HepG2 (cell line): ENCODE results near the gene KLHL12. TPM values are rescaled to one million over a fixed set of nuclear protein-coding genes. Genes with fewer than 3 reads are reported as not detected.

ENCODE experiments used
- ATAC-seq: fragments of 200-7000 bp; cut with Tn5 transposase; 3 replicates; pipeline ENCODE4 v1.9.1; 2020; ENCODE audit warnings: mild to moderate bottlenecking, moderate library complexity
- BruUV-seq: library from RNA; stranded (reverse); fragments of 400-500 nt; replicated peaks from 2 replicates; lab custom pipeline; 2021; lab: Mats Ljungman, UMichigan
- CTCF ChIA-PET: fragments of 300-600 bp; formaldehyde crosslinking; extraction: SDS; loops from one replicate; lab custom pipeline; 2021; ENCODE audit warnings: low total read pairs, inconsistent platforms, low intra/inter-chr PET ratio; lab: Yijun Ruan, JAX
- POLR2A ChIA-PET: fragments of 350-600 bp; sonication (Branson Sonifier 250); formaldehyde crosslinking; loops from one replicate; lab custom pipeline; 2020; ENCODE audit warnings: antibody characterized with exemption, inconsistent platforms; lab: Yijun Ruan, JAX
- DNase-seq: peaks from one replicate; pipeline ENCODE4 v3.0.0-alpha.2; 2015; ENCODE audit warnings: low spot score
- FAIRE-seq: peaks from 3 replicates; lab custom pipeline; 2011; peaks lifted over from hg19 to GRCh38; lab: Jason Lieb, UNC
- H2AFZ ChIP-seq: one replicate; pipeline ENCODE4 v1.6.1; 2011; ENCODE audit warnings: low read length, inconsistent platforms
- H3K27ac ChIP-seq: fragments of 300-600 bp; 3 replicates; pipeline ENCODE4 v1.8.0; 2011; ENCODE audit warnings: mixed run types, mild to moderate bottlenecking, mixed read lengths, low read length, inconsistent platforms; ENCODE audit not compliant: insufficient read depth; ENCODE audit errors: extremely low read length
- H3K27me3 ChIP-seq, 2 experiments: fragments of 200-600 bp in 1 of 2; 2 replicates in 1 of 2; 3 replicates in 1 of 2; pipeline versions ENCODE4 v1.6.0 to v1.8.0; 2011; ENCODE audit warnings: low read length in 2 of 2, mild to moderate bottlenecking in 2 of 2, moderate library complexity in 2 of 2, inconsistent platforms in 1 of 2; ENCODE audit not compliant: insufficient read depth in 2 of 2, control insufficient read depth in 1 of 2
- H3K36me3 ChIP-seq, 2 experiments: fragments of 200-600 bp in 1 of 2; replicated peaks in 1 of 2; 2 replicates in 1 of 2; 3 replicates in 1 of 2; pipeline versions ENCODE4 v1.5.1 to v1.8.0; 2011; ENCODE audit warnings: low read length in 2 of 2, inconsistent platforms in 1 of 2; ENCODE audit not compliant: insufficient read depth in 2 of 2, control insufficient read depth in 1 of 2
- H3K4me1 ChIP-seq: 2 replicates; pipeline ENCODE4 v1.5.1; 2012; ENCODE audit warnings: low read length, inconsistent platforms; ENCODE audit not compliant: insufficient read depth
- H3K4me2 ChIP-seq: 2 replicates; pipeline ENCODE4 v1.6.0; 2011; ENCODE audit warnings: low read depth, low read length, inconsistent platforms
- H3K4me3 ChIP-seq, 3 experiments: fragments of 200-600 bp in 1 of 3; sonication (generic), shearing (Covaris generic) in 1 of 3; replicated peaks in 1 of 3; 2 replicates each; pipeline ENCODE4 v1.5.1; 2011 to 2016; ENCODE audit warnings: low read length in 3 of 3, inconsistent platforms in 2 of 3, low read depth in 2 of 3, mild to moderate bottlenecking in 2 of 3, control low read depth in 1 of 3, mixed read lengths in 1 of 3; ENCODE audit not compliant: insufficient read depth in 1 of 3
- H3K79me2 ChIP-seq: one replicate; pipeline ENCODE4 v1.6.1; 2011; ENCODE audit warnings: low read length, inconsistent platforms; ENCODE audit not compliant: insufficient read depth
- H3K9ac ChIP-seq: 2 replicates; pipeline ENCODE4 v1.6.0; 2011; ENCODE audit warnings: mild to moderate bottlenecking, low read depth, low read length, inconsistent platforms; ENCODE audit not compliant: insufficient read depth
- H3K9me3 ChIP-seq: 2 replicates; pipeline ENCODE4 v1.5.1; 2012; ENCODE audit warnings: mild to moderate bottlenecking, low read length
- H4K20me1 ChIP-seq: 2 replicates; pipeline ENCODE4 v1.6.0; 2011; ENCODE audit warnings: inconsistent platforms, mild to moderate bottlenecking, low read length, moderate library complexity; ENCODE audit not compliant: insufficient read depth
- CTCF ChIP-seq: sonication (generic); formaldehyde crosslinking; IDR thresholded peaks from 2 replicates; pipeline ENCODE4 v1.5.0; 2020; ENCODE audit warnings: mild to moderate bottlenecking, missing genetic modification reagents, moderate library complexity
- HNRNPH1 ChIP-seq: fragments of 200-400 bp; formaldehyde crosslinking; optimal IDR thresholded peaks from 2 replicates; pipeline ENCODE3; 2017; ENCODE audit warnings: mild to moderate bottlenecking, low read depth, low read length
- HOXA5 ChIP-seq: sonication (generic); formaldehyde crosslinking; IDR thresholded peaks from 2 replicates; pipeline ENCODE4 v1.4.0; 2020; ENCODE audit warnings: missing genetic modification reagents
- KDM5A ChIP-seq: fragments of 200-600 bp; sonication (generic); IDR thresholded peaks from 2 replicates; pipeline ENCODE4 v1.7.0; 2018; ENCODE audit warnings: antibody characterized with exemption, mild to moderate bottlenecking, low read length, borderline replicate concordance
- NR2F2 ChIP-seq: IDR thresholded peaks from 2 replicates; pipeline ENCODE4 v1.6.1; 2012; ENCODE audit warnings: low read depth, inconsistent platforms, borderline replicate concordance
- SP140L ChIP-seq: sonication (generic); formaldehyde crosslinking; IDR thresholded peaks from 2 replicates; pipeline ENCODE4 v1.4.0; 2020; ENCODE audit warnings: missing genetic modification reagents, borderline replicate concordance
- TGIF2 ChIP-seq: IDR thresholded peaks from 2 replicates; pipeline ENCODE4 v1.6.1; 2016; ENCODE audit warnings: control low read depth, missing compliant biosample characterization
- ZBTB20 ChIP-seq: sonication (generic); formaldehyde crosslinking; IDR thresholded peaks from 2 replicates; pipeline ENCODE4 v1.8.1; 2023; ENCODE audit warnings: missing genetic modification reagents, low read depth, mild to moderate bottlenecking, borderline replicate concordance
- ZNF234 ChIP-seq: sonication (generic); formaldehyde crosslinking; conservative IDR thresholded peaks from 2 replicates; pipeline ENCODE4 v1.5.1; 2020; ENCODE audit warnings: mild to moderate bottlenecking, missing genetic modification reagents
- ZNF639 ChIP-seq: conservative IDR thresholded peaks from 2 replicates; pipeline ENCODE4 v1.6.1; 2018; ENCODE audit warnings: missing genetic modification reagents
- ZNF891 ChIP-seq: sonication (generic); formaldehyde crosslinking; IDR thresholded peaks from 2 replicates; pipeline ENCODE4 v1.5.0; 2020; ENCODE audit warnings: mild to moderate bottlenecking, missing genetic modification reagents
- WGBS: methylation state at CpG from one replicate; pipeline ENCODE4 v1.1.6; 2017; ENCODE audit warnings: low lambda C conversion rate; 5-methylcytosine and 5-hydroxymethylcytosine counted together
- in situ Hi-C: cut with HindIII; loops from 2 replicates; pipeline ENCODE4 v1.10.0; 2017; ENCODE audit warnings: low pct_unique_long_range_greater_than_20kb; ENCODE audit not compliant: extremely low pct_ligation_motif_present
- intact Hi-C: fragments of 100-400 bp; cut with micrococcal nuclease; formaldehyde crosslinking; loops from one replicate; pipeline ENCODE4 v1.10.0; 2022; ENCODE audit not compliant: unreplicated experiment
- polyA plus RNA-seq, 8 experiments: library from polyadenylated mRNA; depleted of rRNA in 3 of 8; stranded (reverse) in 7 of 8; unstranded in 1 of 8; fragments of >200 nt; fragmentation: Illumina TruSeq in 4 of 8; extraction: Trizol in 4 of 8; gene quantifications; 2 replicates each; pipeline versions ENCODE4 v1.2.1 to v1.2.3, GENCODE V29; 2011 to 2016; ENCODE audit warnings: low read depth in 4 of 8, missing spikeins in 1 of 8, mixed read lengths in 1 of 8; ENCODE audit not compliant: insufficient read depth in 1 of 8
- total RNA-seq, 5 experiments: library from RNA; depleted of rRNA; stranded (reverse); fragments of >200 nt; fragmentation: Illumina TruSeq; extraction: Trizol; gene quantifications; 2 replicates each; pipeline ENCODE4 v1.2.3, GENCODE V29; 2016; ENCODE audit warnings: low read depth in 1 of 5
- TF ChIP-seq, protein P1 (sequence below): sonication (generic); formaldehyde crosslinking; IDR thresholded peaks from 2 replicates; pipeline ENCODE4 v1.8.0; 2022; ENCODE audit warnings: mild to moderate bottlenecking, missing genetic modification reagents
- TF ChIP-seq, protein P2 (sequence below): sonication (generic); formaldehyde crosslinking; IDR thresholded peaks from 2 replicates; pipeline ENCODE4 v1.8.1; 2023; ENCODE audit warnings: mild to moderate bottlenecking, inconsistent platforms, moderate library complexity, missing genetic modification reagents, borderline replicate concordance
- TF ChIP-seq, protein P3 (sequence below): sonication (generic); formaldehyde crosslinking; IDR thresholded peaks from 2 replicates; pipeline ENCODE4 v1.4.0; 2020; ENCODE audit warnings: mild to moderate bottlenecking, missing genetic modification reagents

Gene KLHL12
- total and polyA plus RNA-seq, 2 of the 13 experiments (the other 11 are each of a cell fraction or from before 2014, with no cell fraction given): 19.2 to 25.2 TPM

DNA sequence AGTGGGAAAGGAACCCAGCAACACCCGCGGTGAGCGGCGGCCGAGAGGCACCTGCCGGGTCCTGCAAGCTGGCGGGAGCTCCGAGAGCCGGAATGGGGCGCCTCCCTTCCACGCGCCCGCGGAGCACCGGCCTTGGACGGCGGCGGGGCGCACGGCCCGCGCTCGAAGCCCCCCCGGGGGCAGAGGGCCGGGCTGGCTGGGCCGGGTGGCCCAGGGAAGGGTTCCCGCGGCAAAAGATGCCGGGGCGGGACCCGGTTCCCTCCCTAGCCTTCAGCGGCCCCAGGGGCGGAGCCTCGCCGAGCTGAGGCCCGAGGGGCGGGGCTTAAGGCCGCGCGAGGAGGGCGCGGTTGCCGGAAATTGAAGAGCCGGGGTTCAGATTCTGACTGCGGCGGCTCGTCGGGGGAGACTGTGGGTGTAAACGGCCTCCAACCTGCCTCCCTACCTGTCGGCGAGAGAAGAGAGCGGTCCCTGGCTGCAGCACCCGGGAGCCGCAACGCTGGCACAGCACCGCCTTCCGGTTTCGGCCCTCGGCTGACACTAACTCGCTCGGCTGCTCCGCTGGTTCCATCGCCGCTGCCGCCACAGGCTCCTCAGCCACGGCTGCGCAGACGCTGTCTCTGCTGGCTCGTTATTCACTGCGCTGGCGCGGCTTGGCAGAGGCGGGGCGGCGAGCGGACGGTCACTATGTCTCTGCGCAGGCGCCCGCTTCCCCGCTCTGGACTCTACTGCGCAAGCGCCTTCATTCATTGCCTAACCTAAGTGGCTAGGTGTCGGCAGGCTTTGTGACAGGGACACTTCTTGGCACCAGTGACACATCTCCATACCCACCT, 38.3 kb downstream of the KLHL12 start, which contains the start of gene RABIF:
TSS of gene RABIF (minus strand) at position 619 of the 830 bp plus-strand sequence. CDS start at position 568, 51 bp downstream.
- TSS peak; percentile 92 for BruUV-seq
- Histone ChIP-seq H3K9ac (peak within 1 kb of the TSS; percentile 85), H3K79me2 (peaks cover 13% of the 10 kb centered on the region), H3K4me3 (peak within 1 kb of the TSS; percentile 78 to 93 (median 89)), H3K27ac (peak within 1 kb of the TSS; percentile 95), H3K27me3 (no peaks in the 10 kb centered on the region), H3K36me3 (peaks cover 7 to 27% of the 10 kb centered on the region in 2 experiments), H4K20me1 (no peaks in the 10 kb centered on the region; the same call in 1 of the 2 replicates), H3K9me3 (no peaks in the 10 kb centered on the region), H2AFZ (peak within 1 kb of the TSS; percentile 71), H3K4me1 (peaks cover 15% of the 10 kb centered on the region), H3K4me2 (peak within 1 kb of the TSS; percentile 81)
- peak; percentile 97 for ATAC-seq
- ChIA-PET CTCF (no interaction called here), POLR2A (interaction anchor here (0.8 to 3.3 kb wide), 10 partner anchors 10 to 118 kb away, joined by 3 to 42 read pairs (median 6); partner anchors contain the start of genes KDM5B, KLHL12, PCAT6 and TMEM183A)
- peak; percentile 84 for FAIRE-seq
- intact Hi-C loops (loop anchor here (2.0 to 10.0 kb wide), 2 partner anchors 66 to 78 kb away; partner anchors contain the start of genes ADIPOR1 and PCAT6), in situ Hi-C loops (no loop called here)
- DNase-seq: peak; percentile 93
- 1% methylated on average over 12 of the region's 84 CpGs for WGBS
- TF ChIP-seq ZNF639 (no peak), TGIF2 (CRISPR knock-in tag) (no peak), ZNF891 (CRISPR knock-in tag) (peak; percentile 97), KDM5A (peak; percentile 56; the same call in 1 of the 2 replicates), CTCF (CRISPR knock-in tag) (peak; percentile 48), SP140L (CRISPR knock-in tag) (no peak), ZNF234 (no peak), NR2F2 (peak; percentile 33; the same call in 1 of the 2 replicates), HNRNPH1 (no peak), HOXA5 (peak; percentile 92), ZBTB20 (CRISPR knock-in tag) (peak; percentile 41; the same call in 1 of the 2 replicates)
- TF ChIP-seq, protein P1, sequence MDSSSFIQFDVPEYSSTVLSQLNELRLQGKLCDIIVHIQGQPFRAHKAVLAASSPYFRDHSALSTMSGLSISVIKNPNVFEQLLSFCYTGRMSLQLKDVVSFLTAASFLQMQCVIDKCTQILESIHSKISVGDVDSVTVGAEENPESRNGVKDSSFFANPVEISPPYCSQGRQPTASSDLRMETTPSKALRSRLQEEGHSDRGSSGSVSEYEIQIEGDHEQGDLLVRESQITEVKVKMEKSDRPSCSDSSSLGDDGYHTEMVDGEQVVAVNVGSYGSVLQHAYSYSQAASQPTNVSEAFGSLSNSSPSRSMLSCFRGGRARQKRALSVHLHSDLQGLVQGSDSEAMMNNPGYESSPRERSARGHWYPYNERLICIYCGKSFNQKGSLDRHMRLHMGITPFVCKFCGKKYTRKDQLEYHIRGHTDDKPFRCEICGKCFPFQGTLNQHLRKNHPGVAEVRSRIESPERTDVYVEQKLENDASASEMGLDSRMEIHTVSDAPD (CRISPR knock-in tag): no peak
- TF ChIP-seq, protein P2, sequence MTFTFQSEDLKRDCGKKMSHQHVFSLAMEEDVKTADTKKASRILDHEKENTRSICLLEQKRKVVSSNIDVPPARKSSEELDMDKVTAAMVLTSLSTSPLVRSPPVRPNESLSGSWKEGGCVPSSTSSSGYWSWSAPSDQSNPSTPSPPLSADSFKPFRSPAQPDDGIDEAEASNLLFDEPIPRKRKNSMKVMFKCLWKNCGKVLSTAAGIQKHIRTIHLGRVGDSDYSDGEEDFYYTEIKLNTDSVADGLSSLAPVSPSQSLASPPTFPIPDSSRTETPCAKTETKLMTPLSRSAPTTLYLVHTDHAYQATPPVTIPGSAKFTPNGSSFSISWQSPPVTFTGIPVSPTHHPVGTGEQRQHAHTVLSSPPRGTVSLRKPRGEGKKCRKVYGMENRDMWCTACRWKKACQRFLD: peak; percentile 74; the same call in 1 of the 2 replicates
- TF ChIP-seq, protein P3, sequence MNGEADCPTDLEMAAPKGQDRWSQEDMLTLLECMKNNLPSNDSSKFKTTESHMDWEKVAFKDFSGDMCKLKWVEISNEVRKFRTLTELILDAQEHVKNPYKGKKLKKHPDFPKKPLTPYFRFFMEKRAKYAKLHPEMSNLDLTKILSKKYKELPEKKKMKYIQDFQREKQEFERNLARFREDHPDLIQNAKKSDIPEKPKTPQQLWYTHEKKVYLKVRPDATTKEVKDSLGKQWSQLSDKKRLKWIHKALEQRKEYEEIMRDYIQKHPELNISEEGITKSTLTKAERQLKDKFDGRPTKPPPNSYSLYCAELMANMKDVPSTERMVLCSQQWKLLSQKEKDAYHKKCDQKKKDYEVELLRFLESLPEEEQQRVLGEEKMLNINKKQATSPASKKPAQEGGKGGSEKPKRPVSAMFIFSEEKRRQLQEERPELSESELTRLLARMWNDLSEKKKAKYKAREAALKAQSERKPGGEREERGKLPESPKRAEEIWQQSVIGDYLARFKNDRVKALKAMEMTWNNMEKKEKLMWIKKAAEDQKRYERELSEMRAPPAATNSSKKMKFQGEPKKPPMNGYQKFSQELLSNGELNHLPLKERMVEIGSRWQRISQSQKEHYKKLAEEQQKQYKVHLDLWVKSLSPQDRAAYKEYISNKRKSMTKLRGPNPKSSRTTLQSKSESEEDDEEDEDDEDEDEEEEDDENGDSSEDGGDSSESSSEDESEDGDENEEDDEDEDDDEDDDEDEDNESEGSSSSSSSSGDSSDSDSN (CRISPR knock-in tag): peak; percentile 56
